ENCODE data around the gene MICAL3.

MICAL3 gene

DNA sequence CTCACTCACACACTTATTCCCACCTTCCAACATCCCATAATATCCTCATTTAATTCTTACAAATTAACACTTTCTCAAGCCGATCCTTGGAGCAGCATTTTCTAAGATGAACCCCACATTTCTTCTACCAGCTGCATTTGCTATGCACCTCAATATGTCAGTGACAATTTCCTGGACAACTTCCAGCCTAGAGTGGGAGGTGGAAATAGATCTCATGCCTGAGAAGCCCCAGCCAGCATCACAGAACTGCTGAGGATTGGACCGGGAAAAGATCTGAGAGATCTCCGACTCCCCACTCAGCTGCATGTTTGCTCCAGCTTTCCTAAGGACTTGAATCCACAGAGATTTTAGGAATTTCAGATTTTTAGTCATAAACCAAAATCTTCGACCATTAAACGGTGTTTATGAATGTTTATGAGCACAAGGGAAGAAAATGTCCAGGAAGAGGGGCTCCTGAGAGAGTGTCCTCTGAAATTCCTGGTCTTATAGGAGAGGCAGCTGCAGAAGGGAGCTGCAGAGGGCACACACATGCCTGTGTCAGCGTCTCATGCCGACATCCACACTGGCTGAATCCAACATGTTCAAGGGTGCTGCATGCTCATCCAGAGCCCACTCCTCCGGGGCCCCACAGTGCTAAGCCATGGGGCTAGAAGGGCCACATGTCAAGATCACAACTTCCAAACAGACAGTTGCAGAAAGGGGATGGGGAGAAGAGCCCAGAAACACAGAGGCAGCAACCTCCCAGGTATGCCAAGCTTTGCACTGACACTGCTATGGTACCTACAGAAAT lies 68.6 kb downstream of the MICAL3 start:
- in situ Hi-C loops (cut with HindIII; ENCODE audit: low sequenced_read_pairs), result no loop called here

DNA sequence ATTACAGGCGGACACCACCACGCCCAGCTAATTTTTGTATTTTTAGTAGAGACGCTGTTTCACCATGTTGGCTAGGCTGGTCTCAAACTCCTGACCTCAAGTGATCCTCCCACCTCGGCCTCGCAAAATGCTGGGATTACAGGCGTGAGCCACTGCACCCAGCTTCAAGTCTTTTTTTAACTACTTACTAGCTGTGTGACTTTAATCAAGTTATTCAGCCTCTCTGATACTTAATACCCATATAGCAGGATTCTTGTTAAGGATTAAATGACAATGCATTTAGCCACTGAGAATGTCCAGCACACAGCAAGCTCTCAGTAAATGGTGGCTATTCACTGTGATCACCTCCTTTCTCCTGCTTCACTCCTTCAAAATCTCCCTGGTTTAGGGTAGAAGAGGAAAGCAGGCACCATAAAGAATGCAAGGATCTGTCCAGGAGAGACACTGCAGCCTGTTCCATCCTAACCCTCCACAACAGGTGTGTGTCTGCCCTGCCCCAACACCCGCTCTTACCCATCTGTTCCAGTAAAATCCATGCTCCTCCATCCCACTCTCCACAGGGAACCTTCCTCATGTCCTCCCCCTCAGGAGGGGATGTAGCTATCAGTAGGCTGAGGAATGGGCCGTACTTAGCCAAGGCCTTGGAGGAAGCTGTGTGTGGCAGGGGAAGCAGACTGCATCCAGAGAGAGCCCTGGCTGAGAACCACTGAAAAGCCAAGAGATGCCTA lies 69.3 kb downstream of the MICAL3 start:
- in situ Hi-C loops (cut with HindIII; ENCODE audit: low sequenced_read_pairs), result no loop called here

DNA sequence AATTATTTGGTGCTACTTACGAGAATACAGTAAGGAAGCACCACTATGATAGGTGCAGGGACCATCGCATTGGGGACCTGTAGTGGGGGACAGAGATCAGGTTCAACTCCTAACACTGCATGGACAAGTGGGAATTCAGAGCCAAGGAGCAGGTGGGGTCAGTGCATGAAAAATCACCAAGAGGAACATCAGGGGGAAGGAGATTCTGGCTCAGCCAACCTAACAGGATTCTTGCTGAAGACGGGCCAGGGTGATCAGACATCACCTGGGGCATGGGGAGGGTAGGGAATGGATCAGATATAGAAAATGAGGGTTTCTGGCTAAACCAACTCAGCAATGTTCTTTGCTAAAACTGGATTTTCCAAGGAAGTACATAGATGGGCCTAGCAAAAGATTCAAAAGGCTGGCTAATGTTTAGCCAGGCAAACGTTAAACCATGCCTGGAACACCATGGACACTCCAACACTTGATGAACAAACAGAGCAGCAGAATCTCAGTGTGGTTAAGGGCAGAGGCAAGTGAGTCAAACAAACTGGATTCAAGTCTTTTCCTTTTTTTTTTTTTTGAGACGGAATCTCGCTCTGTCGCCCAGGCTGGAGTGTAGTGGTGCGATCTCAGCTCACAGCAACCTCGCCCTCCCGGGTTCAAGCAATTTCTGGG lies 70.0 kb downstream of the MICAL3 start:
- in situ Hi-C loops (cut with HindIII; ENCODE audit: low sequenced_read_pairs), result no loop called here

DNA sequence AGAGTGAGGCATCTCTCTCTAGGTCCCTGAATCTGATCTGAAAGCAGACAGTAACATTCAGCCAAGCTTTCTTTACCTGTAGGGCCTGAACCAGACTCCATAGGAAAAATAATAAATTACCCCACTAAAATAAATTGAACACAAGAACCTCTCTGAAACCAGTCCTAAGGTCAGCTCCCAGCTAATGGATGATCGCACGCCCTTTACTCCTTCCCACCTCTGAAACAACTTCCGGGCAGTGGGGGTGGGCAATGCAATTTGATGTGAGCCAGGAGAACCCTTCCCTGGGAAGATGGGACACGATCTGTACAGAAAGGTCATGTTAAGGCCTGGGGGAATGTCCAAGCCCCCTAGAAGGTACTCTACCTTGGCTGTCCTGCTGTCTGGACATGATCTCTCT lies 71.2 kb downstream of the MICAL3 start:
- in situ Hi-C loops (cut with HindIII; ENCODE audit: low sequenced_read_pairs), result no loop called here

DNA sequence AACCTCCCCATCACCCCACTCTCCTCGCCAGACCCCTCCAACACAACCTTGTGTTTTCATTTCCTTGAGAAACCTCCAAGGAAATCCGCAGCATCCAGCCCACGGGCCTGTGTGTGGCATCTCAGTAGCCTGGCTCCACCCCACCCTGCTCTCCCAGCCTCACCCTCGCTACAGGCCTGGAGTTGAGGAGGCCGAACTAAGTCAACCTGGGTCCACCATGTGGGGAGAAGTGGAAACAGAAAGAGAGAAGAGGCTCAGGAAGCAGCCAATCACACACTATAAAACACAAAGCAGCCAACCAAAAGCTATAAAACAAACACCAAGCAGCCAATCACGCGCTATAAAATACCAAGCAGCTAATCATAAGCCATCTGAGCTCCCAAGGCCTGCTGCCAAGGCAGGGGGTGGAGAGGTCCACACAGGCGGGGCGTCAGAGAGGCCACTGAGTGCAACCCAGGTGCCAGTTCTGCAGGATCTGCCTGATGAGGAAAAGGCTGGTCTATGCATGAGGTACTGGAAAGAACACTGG lies 72.0 kb downstream of the MICAL3 start:
- in situ Hi-C loops (cut with HindIII; ENCODE audit: low sequenced_read_pairs), result no loop called here

DNA sequence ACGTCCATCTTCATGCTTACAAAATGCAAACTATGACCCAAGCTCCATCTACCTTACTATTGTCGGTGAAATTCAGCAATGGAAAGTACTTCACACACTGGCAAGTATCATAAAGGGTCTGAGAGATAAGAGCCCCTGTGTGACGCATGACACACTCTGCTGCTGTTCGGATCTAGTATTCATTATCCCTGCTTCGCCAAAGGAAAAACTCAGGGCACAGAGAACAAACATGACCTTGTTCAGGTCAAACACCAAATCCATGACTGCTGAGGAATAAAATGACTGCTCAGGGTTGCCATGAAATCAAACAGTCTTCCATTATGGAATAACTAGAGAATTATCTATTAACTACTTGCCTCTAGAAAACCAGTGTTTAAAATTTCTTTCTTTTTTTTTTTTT lies 73.0 kb downstream of the MICAL3 start:
- in situ Hi-C loops (cut with HindIII; ENCODE audit: low sequenced_read_pairs), result no loop called here

DNA sequence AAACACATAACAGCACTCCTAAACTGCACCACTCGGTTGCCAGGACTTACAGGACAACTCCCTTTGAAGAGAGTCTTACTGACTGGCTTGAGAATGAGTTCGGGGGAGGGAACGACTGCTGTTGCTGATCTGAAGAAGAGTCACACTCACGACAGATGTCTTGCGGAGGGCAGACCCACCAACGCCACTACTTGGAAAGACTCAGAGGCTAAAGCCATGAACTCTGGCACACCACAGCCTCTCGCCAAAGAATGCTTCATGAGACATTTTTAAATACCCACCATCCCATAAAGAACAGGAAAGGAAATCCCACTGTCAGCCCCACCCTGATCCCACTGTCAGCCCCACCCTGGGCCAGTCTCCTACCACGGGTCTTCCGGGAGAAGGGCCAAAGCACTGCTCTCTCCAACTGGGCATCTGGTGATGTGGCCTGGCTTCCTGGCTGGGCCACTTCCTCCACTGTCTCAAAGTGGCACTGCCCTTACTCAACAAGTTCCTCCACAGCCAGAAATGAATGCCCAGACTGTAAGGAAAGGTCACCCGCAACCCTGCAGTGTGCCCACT lies 73.6 kb downstream of the MICAL3 start:
- in situ Hi-C loops (cut with HindIII; ENCODE audit: low sequenced_read_pairs), result no loop called here

DNA sequence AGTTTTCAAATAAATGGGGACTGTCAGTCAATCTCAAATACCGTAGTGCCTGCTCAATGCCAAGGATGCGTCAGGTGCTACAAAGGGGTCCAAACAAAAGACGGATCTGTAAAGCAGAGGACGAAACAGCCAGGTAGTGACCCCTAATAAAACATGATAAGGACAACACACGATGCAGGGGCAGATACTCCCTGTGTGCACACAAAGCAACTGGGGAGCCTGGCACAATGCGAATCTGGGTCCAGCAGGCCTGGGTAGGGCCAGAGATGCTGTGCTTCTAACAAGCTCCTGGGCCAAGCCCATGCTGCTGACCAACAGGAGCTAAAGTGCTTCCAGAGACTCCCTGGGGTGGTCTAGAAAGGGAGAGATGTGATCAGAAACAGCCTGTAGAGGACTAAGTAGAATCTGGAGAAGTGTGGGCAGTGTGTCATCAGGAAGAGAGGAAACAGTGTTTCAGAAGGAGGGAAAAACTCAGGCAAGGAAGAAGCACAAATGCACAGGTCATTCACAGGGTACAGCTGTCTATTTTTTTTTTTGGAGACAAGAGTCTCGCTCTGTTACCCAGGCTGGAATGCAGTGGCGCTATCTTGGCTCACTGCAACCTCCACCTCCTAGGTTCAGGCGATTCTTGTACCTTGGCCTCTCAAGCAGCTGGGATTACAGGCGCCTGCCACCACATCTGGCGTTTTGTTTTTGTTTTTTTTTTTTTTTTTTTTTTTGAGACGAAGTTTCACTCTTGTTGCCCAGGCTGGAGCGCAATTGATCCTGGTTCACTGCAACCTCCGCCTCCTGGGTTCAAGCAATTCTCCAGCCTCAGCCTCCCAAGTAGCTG lies 74.5 kb downstream of the MICAL3 start:
- in situ Hi-C loops (cut with HindIII; ENCODE audit: low sequenced_read_pairs), result no loop called here

DNA sequence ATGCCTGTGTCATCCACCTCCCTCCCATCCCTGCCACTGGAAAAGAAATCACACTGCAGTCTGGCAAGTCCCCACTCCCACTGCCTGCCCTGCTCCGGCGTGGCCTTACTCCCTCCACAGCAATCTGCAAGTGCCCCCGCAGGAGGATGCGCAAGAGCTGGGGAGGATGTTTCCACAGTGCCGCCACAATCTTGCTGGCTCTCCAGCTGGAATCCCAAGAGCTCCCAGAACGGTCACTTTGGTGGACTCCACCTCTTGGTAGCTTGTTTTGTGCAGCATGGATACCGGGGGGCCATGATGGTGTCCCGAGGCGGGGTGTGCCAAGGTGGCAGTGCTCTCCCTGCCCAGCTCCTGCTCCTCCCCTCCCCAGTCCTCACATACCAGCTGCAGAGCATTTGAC lies 76.3 kb downstream of the MICAL3 start:
- in situ Hi-C loops (cut with HindIII; ENCODE audit: low sequenced_read_pairs), result no loop called here

DNA sequence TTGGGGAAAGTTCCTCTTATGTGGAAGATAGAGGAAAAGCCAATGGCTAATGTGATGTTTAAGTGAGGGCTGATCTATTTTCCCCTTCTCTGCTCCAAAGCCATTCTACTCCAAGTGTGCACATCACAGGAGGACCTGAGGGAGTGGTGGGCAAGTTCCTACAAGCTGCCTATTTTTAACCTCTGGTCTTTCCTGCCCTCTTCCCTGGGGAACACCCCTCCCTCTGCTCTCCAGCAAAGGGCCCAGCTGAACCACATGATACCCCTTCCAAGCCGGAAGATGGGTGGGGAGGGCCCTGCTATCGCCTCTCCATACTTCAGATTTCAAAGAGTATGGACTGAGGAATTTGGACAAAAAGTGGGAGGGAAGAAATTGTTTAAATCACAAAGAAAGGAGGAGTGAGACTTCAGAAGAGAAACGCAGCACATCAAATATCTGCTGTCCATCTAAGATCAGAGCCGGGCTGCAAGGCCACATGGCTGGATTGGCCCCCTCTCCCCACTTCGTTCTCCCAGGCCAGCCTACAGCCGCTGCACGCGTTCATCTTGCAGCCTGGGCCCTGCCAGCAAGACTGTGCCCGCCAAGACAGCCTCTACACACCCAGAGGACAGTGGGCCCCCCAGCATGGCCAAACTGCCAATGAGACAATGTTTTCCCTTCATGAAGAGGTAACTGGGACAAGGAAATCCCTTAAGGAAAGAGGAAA lies 77.5 kb downstream of the MICAL3 start:
- in situ Hi-C loops (cut with HindIII; ENCODE audit: low sequenced_read_pairs), result no loop called here

DNA sequence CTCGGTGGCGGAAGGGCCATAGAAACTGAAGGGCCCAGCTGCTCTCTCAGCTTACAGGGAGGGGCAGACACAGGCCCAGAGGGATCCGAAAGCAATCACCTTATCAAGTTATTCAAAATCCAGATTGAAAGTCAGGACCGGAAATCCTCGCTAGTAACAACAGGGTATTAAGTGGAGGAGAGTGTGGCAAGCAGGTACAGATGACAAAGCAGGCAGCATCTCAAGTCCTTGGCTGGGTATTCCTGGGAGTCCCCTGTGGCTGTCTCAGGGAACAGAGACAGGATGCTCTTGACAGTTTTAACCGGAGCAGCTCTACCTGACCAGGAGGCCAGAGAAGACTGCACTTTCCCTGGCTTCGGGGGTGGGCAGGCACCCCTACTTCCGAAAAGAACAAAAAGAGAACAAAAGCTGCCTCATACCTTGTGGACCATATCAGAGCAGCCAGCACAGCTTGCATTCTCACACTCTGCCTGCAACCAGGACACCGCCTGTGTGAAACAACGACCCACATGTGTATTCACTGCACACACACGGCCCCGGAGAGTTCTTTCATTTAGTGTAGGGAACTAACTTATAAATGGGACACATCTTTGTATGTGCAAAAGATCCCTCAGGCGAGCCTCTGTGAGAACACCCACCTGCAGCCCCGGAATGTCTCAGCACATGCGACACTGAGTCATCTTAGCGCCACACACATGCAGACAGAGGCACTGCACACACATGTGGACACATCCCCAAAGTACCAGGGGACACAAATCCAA lies 78.3 kb downstream of the MICAL3 start:
- in situ Hi-C loops (cut with HindIII; ENCODE audit: low sequenced_read_pairs), result no loop called here

DNA sequence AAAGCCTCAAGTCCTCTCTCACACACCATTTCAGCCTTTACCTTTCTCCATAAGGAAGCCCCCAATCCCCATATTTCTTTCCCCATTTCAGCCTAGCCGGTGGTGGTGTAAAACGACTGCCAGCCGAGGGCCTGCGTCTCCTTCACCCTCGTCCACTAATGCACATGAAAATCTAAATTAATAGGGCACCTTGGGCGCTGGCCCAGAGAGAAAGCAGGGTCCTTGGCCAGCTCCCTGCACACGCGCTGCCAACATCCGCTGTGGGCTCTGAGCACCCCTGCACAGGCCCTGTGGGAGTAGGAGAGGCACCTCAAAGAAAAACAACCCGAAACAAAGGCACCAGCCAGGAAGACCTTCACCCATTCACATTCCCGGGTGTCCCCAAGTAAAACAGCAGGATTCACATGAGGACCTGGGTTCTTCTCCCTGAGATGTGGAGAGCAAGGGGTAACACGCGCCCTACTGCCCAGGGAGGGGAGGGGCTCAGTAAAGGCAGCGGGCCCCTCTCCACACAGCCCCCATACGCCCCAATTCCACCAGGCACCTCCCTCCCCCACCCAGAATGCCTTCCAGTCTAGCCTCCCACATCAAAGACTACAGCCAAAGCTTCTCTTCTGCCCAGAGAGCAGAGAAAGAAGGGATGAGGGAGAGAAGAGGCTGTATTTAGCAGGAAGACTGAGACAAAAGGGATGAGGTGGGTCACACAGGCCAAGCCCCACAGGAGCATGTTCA lies 79.0 kb downstream of the MICAL3 start:
- in situ Hi-C loops (cut with HindIII; ENCODE audit: low sequenced_read_pairs), result no loop called here

DNA sequence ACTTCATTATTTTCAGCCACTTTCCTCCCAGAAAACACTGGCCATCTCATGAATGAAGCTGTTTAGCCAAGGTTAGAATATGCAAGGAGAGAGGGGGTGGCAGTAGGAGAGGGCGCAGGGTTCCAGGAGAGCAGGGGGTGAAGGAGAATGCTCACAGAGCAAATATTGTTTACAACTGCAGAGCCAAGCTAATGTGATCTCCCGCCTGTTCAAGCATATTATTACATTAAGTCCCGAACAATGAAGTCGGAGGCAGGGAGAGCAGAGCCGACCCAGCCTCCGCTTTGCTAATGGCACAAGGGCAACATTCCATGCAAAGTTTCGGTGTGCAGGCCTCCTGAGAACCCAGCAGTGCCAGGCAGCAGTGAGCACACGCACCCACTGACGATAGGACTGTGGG lies 80.1 kb downstream of the MICAL3 start:
- in situ Hi-C loops (cut with HindIII; ENCODE audit: low sequenced_read_pairs), result no loop called here

DNA sequence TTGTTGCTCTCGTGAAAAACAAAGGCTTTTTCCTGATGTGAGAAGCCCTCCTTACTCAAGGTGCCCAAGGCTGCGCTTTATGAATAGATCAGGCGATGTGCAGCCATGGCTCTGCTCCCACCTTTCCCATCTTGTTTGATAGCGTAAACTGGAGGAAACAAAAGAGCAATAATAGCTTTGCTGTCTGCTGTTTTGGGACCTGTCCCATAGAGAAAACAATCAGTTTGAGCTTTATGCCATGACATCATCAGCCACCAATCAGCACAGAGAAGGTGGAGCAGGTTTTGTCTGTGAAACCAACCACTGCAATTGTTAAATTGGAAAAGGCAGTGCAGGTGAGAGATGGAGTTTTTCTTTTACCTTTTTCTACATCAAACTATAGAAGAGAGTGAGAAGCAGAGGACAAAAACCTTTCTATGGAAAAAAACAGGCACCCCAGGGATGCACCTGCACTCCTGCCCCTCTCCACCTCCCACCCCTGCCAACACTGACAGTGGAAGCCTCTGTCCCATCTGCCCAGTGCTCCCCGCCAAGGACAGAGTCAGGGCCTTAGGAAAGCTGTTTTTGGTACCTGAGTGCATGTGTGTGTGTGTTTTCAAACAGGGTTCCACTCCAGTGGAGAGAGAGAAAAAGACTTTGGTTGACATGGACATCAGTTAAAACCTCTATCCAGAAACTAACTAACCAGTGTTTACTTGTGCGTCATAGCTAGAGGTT lies 80.7 kb downstream of the MICAL3 start:
- in situ Hi-C loops (cut with HindIII; ENCODE audit: low sequenced_read_pairs), result no loop called here

DNA sequence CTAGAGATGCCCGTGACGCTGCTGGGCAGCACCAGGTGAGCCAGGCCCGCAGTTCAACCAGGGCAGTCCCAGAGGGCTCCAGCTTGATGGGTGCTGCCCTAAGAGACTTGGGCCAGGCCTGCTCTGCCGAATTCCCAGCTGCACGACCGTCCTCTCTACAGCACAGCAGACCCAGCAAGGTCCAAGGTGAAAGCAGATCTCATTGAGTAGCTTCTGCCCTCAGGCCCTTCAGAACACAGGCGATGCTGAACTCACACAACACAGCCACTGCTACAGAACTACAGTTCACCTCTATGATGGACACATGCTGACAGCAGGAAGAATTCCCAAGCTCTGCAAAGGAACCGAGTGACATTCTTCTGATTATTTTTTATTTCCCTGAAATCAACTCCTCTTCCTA lies 81.6 kb downstream of the MICAL3 start:
- in situ Hi-C loops (cut with HindIII; ENCODE audit: low sequenced_read_pairs), result no loop called here

DNA sequence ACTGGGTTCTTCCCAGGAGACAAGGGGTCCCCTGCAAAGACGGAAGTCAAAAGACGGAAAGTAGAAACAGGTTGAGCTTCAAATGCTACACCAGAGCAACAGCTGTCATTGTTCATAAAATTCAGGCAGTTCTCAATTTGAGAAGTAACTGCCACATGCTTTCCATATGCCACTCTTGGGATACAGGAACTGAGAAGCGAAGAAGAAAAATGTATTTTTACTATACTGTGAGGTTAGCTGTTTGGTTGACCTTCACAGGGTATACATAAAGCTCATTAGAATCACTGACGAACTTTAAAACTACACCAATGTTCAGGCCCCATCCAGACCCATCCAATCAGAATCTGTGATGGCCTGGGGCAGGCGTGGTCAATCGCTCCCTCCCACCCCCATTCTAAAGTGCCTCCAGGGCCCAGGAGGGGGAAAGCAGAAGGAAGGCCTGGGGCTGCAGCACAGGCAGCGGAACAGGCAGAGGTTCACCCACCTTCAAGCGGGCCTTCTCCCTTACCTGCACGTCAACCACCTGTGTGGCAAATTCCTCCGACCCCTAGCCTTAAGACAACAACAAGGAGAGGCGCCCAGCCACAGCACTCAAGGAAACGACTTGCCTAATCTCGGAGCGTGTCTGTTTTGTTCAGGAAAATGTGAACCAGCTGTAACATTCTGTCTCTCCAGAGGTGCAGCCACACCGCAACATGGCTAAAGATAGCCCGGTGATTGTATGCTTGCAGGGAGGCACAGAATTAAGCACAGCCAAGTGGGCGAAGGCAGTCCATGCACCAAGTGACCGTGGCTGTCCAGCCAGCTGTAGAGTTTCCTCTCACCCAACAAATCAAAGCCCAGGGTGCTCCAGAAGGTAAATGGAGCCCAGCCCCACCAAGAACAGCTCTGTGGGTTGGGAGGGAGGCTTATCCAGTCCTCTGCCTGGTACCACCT lies 82.6 kb downstream of the MICAL3 start:
- in situ Hi-C loops (cut with HindIII; ENCODE audit: low sequenced_read_pairs), result no loop called here

DNA sequence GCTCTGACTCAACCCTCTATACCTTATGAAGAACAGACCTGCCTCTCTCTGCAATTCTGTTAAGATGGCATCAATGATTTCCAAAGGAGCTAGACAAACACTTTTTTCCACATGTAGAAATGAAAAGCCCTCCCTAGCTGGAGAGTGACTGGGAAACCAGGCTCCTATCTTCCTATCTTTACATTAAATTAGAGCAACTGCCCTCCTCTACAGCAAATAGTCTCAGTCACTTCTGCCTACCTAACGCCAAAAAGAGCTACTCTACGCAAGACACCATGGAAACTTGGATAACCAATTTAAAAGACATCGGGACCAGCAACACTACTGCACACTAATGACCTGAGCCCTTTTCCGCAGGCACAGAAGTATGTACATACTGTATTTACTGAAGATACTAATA lies 84.8 kb downstream of the MICAL3 start:
- in situ Hi-C loops (cut with HindIII; ENCODE audit: low sequenced_read_pairs), result no loop called here
